ENCODE data around the gene MAGEA1. TPM values are rescaled to one million over a fixed set of nuclear protein-coding genes. Genes with fewer than 3 reads are reported as not detected.
A peak's percentile ranks its signal among the peaks of the same experiment; 100 is the strongest.

Gene MAGEA1
- polyA plus RNA-seq, 1 donor from 2014 or later, result not detected

- peaks cover 6 to 18% (median 10%) of the 10 kb centered on the region in 3 donors for H3K9me3 Mint-ChIP-seq
- H3K27ac Mint-ChIP-seq, result no peak overlapping the region
- no peak overlapping the region for H3K4me3 Mint-ChIP-seq
- peaks cover 0 to 4% (median 3%) of the 10 kb centered on the region in 3 donors for H3K4me1 Mint-ChIP-seq
- H3K36me3 Mint-ChIP-seq, result no peaks in the 10 kb centered on the region
- H3K27me3 Mint-ChIP-seq, result peaks cover 2% of the 10 kb centered on the region
These were observed 35.9 kb downstream of the MAGEA1 start for GRCh38 chrX:153214934-153215333.

GRCh38 chrX:153216926-153217325 lies 37.8 kb downstream of the MAGEA1 start:
- Mint-ChIP-seq H3K4me3 (no peak overlapping the region), H3K9me3 (peaks cover 4 to 8% (median 6%) of the 10 kb centered on the region in 3 donors), H3K4me1 (peaks cover 0 to 6% (median 4%) of the 10 kb centered on the region in 3 donors), H3K27me3 (no peaks in the 10 kb centered on the region), H3K36me3 (no peaks in the 10 kb centered on the region), H3K27ac (no peak overlapping the region)

- H3K27ac Mint-ChIP-seq, result no peak overlapping the region
- H3K27me3 Mint-ChIP-seq, result peaks cover 4% of the 10 kb centered on the region
These were observed 46.5 kb downstream of the MAGEA1 start for GRCh38 chrX:153225438-153226098.

GRCh38 chrX:153226344-153227185 lies 47.5 kb downstream of the MAGEA1 start:
- Mint-ChIP-seq H3K27me3 (peaks cover 4% of the 10 kb centered on the region), H3K4me1 (peaks cover 0 to 4% (median 0%) of the 10 kb centered on the region in 3 donors), H3K27ac (peak overlapping the region in 1 of 3 donors; percentile 9), H3K36me3 (peaks cover 2% of the 10 kb centered on the region), H3K4me3 (no peak overlapping the region), H3K9me3 (no peaks in the 10 kb centered on the region)

More at GRCh38 chrX:153225438-153226098, 46.5 kb downstream of the MAGEA1 start:
- no peaks in the 10 kb centered on the region for H3K9me3 Mint-ChIP-seq
- H3K36me3 Mint-ChIP-seq, result peaks cover 2% of the 10 kb centered on the region
- H3K4me1 Mint-ChIP-seq, result peaks cover 0 to 4% (median 0%) of the 10 kb centered on the region in 3 donors
- H3K4me3 Mint-ChIP-seq, result no peak overlapping the region

Other genes starting within 250 kb of the MAGEA1 start
- 0.19 TPM for gene PNMA5, start 185.2 kb upstream of the MAGEA1 start, polyA plus RNA-seq
- not detected for gene PNMA3, start 122.8 kb upstream of the MAGEA1 start, polyA plus RNA-seq
- gene PNMA6A, start 106.8 kb upstream of the MAGEA1 start, polyA plus RNA-seq, result 0.14 TPM
- gene PNMA6F, start 142.5 kb downstream of the MAGEA1 start, polyA plus RNA-seq, result not detected
- gene ZNF275, start 154.9 kb downstream of the MAGEA1 start, polyA plus RNA-seq, result 4.9 TPM
- gene PNMA6E, start 222.1 kb downstream of the MAGEA1 start, polyA plus RNA-seq, result not detected
- gene ZFP92, start 232.2 kb downstream of the MAGEA1 start, polyA plus RNA-seq, result 0.21 TPM

All from IgD-negative memory B cell (primary cell).